H1 (cell line): ENCODE data around the gene VEZT. TPM values are rescaled to one million over a fixed set of nuclear protein-coding genes. Genes with fewer than 3 reads are reported as not detected.

Experiments
- KDM4A ChIP-seq: IDR thresholded peaks from one replicate; pipeline ENCODE4 v1.7.1; 2012; ENCODE audit warnings: low read depth, mild to moderate bottlenecking, moderate library complexity, low read length, inconsistent platforms; ENCODE audit not compliant: severe bottlenecking
- PHF8 ChIP-seq: fragments of 200-600 bp; sonication (generic); conservative IDR thresholded peaks from 2 replicates; pipeline ENCODE4 v1.7.1; 2012; ENCODE audit warnings: low read depth, mild to moderate bottlenecking, inconsistent platforms, low read length, moderate library complexity
- RBBP5 ChIP-seq: IDR thresholded peaks from 2 replicates; pipeline ENCODE4 v1.7.1; 2012; ENCODE audit warnings: low read depth, mild to moderate bottlenecking, inconsistent platforms, low read length, moderate library complexity, borderline replicate concordance
- SIRT6 ChIP-seq: IDR thresholded peaks from one replicate; pipeline ENCODE4 v1.7.1; 2012; ENCODE audit warnings: low read length, inconsistent platforms
- polyA plus RNA-seq, 7 experiments: library from polyadenylated mRNA; depleted of rRNA in 3 of 7; stranded (reverse) in 5 of 7; unstranded in 2 of 7; fragments of >200 nt in 5 of 7; fragments of 200-250 nt in 2 of 7; gene quantifications; 1 replicate in 5 of 7; 2 replicates in 1 of 7; 4 replicates in 1 of 7; pipeline versions ENCODE4 v1.2.1 to v1.2.3, GENCODE V29; 2011 to 2013; ENCODE audit warnings: missing spikeins in 2 of 7, mixed read lengths in 2 of 7
- total RNA-seq: library from RNA; stranded (reverse); fragmentation: NEBNext Ultra II Directional; extraction: Animal tissue kit (Norgen Biotek cat#: 25700); gene quantifications from 2 replicates; pipeline ENCODE4 v1.2.1, GENCODE V29; 2021

Gene VEZT
- total and polyA plus RNA-seq, 2 of the 8 experiments (the other 6 are each of a cell fraction or from before 2014, with no cell fraction given), result 44.0 to 56.1 TPM

DNA sequence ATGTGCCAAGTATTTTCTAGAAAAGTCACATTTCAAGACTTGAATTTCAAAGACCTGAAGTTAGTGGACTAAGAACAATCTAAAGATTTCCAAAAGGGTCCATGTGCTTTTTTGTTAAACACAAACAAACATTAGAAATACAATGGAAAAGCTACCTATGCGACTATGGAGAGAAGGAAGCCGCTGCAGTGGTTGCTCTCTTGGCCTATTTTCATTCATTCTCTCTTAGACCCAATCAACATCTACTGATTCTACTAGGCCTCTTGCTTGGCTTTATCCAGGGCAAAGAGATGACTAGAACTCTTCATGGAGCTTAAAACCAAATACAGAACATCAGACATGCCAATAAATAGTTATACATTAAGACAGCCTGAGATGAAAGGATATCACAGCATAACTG is 10.2 kb upstream of the VEZT start (continued):
- TF ChIP-seq RBBP5 (no peak), SIRT6 (no peak), KDM4A (no peak), PHF8 (no peak)
